DOHH2 (cell line): ENCODE measurements around the gene GATD1.

Experiments
- H3F3A ChIP-seq: fragments of 200-600 bp; sonication (generic), shearing (Covaris generic); 2 replicates; pipeline ENCODE4 v1.6.0; 2016; ENCODE audit warnings: antibody characterized with exemption, mild to moderate bottlenecking; ENCODE audit not compliant: control insufficient read depth, insufficient read depth
- H3K27ac ChIP-seq: fragments of 200-600 bp; sonication (generic); 2 replicates; pipeline ENCODE4 v1.5.1; 2014; ENCODE audit warnings: low read depth, mild to moderate bottlenecking, low read length, moderate library complexity
- H3K27me3 ChIP-seq: fragments of 200-600 bp; sonication (generic); 2 replicates; pipeline ENCODE4 v1.6.1; 2014; ENCODE audit warnings: mild to moderate bottlenecking, low read length, mixed read lengths; ENCODE audit not compliant: control insufficient read depth
- H3K36me3 ChIP-seq: fragments of 200-600 bp; sonication (generic); 2 replicates; pipeline ENCODE4 v1.6.1; 2014; ENCODE audit warnings: mild to moderate bottlenecking, low read length, moderate library complexity, mixed read lengths; ENCODE audit not compliant: control insufficient read depth
- H3K4me1 ChIP-seq: fragments of 200-600 bp; sonication (generic); 2 replicates; pipeline ENCODE4 v1.6.1; 2014; ENCODE audit warnings: mild to moderate bottlenecking, low read length, mixed read lengths; ENCODE audit not compliant: control insufficient read depth
- H3K4me2 ChIP-seq: fragments of 200-600 bp; sonication (generic); 2 replicates; pipeline ENCODE4 v1.6.0; 2014; ENCODE audit warnings: mild to moderate bottlenecking, low read length, moderate library complexity
- H3K4me3 ChIP-seq: fragments of 200-600 bp; sonication (generic); 2 replicates; pipeline ENCODE4 v1.5.1; 2014; ENCODE audit warnings: mild to moderate bottlenecking, low read length, mixed read lengths
- H3K79me2 ChIP-seq: fragments of 200-600 bp; sonication (generic); 2 replicates; pipeline ENCODE4 v1.6.1; 2014; ENCODE audit warnings: mild to moderate bottlenecking, low read length, mixed read lengths; ENCODE audit not compliant: control insufficient read depth
- H3K9me2 ChIP-seq: fragments of 200-600 bp; sonication (generic); replicated peaks from 2 replicates; pipeline ENCODE4 v1.6.1; 2014; ENCODE audit warnings: mild to moderate bottlenecking, low read length, mixed read lengths; ENCODE audit not compliant: control insufficient read depth
- H3K9me3 ChIP-seq: fragments of 200-600 bp; sonication (generic); 2 replicates; pipeline ENCODE4 v1.6.1; 2014; ENCODE audit warnings: antibody characterized with exemption, low read length, mixed read lengths; ENCODE audit not compliant: control insufficient read depth, insufficient read depth
- H4K20me1 ChIP-seq: fragments of 200-600 bp; sonication (generic); 2 replicates; pipeline ENCODE4 v1.6.0; 2014; ENCODE audit warnings: low read depth, mild to moderate bottlenecking, antibody characterized with exemption, low read length, moderate library complexity; ENCODE audit not compliant: control insufficient read depth, insufficient read depth
- EZH2phosphoT487 ChIP-seq: fragments of 200-600 bp; sonication (generic); IDR thresholded peaks from 2 replicates; pipeline ENCODE4 v1.6.1; 2017; ENCODE audit warnings: borderline replicate concordance, mild to moderate bottlenecking, antibody characterized with exemption, low read length, moderate library complexity, mixed read lengths
- TF ChIP-seq, protein P1 (sequence below): fragments of 200-600 bp; sonication (generic); IDR thresholded peaks from one replicate; pipeline ENCODE4 v1.5.1; 2014; ENCODE audit warnings: antibody characterized with exemption, mild to moderate bottlenecking, low read depth, low read length; ENCODE audit not compliant: poor library complexity, severe bottlenecking

The GATD1 gene

DNA sequence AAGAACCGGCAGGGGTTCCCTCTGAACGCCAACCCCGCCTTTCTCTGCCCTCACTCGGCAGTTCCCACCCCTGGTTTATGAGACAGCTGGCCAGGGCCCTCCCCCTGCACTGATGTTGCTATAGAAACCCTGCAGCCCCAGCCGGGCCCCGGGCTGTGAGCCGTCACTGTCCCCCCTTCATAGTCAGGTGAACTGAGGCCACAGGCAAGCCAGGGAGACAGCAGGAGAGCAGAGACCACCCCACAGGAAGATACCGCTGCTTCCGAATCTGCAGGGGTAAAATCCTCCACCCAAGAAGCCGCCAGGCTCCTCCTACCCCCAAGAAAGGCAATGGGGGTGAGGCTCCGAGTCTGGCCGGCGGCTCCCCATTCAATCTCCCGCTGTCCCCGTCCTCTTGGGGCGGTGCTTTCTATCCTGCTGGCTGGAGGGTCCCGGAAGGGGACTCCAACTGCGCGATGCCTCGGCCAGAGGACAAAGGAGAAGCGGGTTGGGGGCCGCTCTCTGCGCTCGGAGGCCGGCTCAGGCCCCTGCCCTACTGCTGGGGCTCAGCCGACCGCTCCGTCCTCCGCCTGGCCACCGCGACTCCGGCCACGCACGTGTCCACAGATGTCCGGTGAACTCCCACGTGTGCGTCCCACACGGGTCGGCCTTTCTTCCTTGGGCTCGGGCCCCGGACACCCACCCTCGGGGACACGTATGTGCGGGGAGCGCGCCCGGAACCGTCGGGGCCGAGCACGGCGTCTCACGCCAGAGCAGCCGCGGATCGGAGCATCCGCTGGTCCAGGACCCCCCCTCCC, 20.2 kb upstream of the GATD1 start:
- Histone ChIP-seq H3K27me3 (no peaks in the 10 kb centered on the region), H4K20me1 (peaks cover 4% of the 10 kb centered on the region; the same call in 1 of the 2 replicates), H3K4me2 (peak overlapping the region; percentile 97), H3K36me3 (peaks cover 48% of the 10 kb centered on the region), H3K79me2 (peaks cover 25% of the 10 kb centered on the region), H3K9me2 (no peaks in the 10 kb centered on the region), H3K4me1 (peaks cover 33% of the 10 kb centered on the region), H3K9me3 (no peaks in the 10 kb centered on the region), H3K4me3 (peak overlapping the region; percentile 93), H3F3A (peaks cover 12% of the 10 kb centered on the region; the same call in 1 of the 2 replicates), H3K27ac (peak overlapping the region; percentile 80)
- TF ChIP-seq EZH2phosphoT487 = no peak
- TF ChIP-seq, protein P1, sequence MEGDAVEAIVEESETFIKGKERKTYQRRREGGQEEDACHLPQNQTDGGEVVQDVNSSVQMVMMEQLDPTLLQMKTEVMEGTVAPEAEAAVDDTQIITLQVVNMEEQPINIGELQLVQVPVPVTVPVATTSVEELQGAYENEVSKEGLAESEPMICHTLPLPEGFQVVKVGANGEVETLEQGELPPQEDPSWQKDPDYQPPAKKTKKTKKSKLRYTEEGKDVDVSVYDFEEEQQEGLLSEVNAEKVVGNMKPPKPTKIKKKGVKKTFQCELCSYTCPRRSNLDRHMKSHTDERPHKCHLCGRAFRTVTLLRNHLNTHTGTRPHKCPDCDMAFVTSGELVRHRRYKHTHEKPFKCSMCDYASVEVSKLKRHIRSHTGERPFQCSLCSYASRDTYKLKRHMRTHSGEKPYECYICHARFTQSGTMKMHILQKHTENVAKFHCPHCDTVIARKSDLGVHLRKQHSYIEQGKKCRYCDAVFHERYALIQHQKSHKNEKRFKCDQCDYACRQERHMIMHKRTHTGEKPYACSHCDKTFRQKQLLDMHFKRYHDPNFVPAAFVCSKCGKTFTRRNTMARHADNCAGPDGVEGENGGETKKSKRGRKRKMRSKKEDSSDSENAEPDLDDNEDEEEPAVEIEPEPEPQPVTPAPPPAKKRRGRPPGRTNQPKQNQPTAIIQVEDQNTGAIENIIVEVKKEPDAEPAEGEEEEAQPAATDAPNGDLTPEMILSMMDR = no peak

DNA sequence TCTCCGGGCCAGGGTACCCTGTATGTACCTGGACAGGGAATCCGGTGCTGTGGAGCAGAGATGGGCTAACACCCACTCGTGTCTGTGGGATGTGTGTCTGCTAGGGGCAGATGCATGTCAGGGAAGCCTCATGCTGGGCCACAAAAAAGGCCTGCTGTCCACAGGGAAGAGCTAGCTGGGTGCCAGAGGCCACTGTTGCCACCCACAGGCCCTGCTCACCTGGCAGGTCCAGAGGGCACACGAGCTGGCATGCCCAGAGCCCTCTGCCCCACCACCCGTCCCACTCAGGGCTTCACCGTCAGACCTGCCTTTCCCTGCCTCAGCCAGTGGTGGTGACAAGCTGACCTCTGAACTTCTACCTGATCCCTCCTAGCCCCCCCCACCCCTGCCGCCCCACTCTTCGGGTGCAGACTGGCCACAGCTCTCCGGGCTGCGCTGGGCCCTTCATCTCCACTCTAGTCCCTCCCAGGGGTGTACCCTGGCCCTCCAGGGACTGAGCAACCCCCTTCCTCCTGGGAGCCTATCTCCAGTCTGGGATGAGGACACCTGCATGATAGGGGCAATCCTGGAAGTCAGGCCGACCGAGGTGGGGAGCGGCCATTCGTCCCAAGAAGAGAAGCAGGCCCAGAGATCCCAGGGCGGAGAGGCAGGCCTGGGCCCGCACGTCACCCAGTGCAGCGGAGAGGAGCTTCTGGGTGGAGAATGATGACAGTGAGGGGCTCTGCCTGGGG, 19.4 kb upstream of the GATD1 start:
- no peaks in the 10 kb centered on the region for H3K27me3 ChIP-seq
- H3K9me2 ChIP-seq = no peaks in the 10 kb centered on the region
- H3K27ac ChIP-seq = peak overlapping the region; percentile 80
- peaks cover 33% of the 10 kb centered on the region for H3K4me1 ChIP-seq
- peaks cover 25% of the 10 kb centered on the region for H3K79me2 ChIP-seq
- no peaks in the 10 kb centered on the region for H3K9me3 ChIP-seq
- peaks cover 4% of the 10 kb centered on the region; the same call in 1 of the 2 replicates for H4K20me1 ChIP-seq
- peak overlapping the region; percentile 93 for H3K4me3 ChIP-seq
- H3F3A ChIP-seq = peaks cover 12% of the 10 kb centered on the region; the same call in 1 of the 2 replicates
- H3K4me2 ChIP-seq = peak overlapping the region; percentile 97
- H3K36me3 ChIP-seq = peaks cover 41% of the 10 kb centered on the region
- TF ChIP-seq, protein P1 = no peak
- TF ChIP-seq EZH2phosphoT487 = no peak

DNA sequence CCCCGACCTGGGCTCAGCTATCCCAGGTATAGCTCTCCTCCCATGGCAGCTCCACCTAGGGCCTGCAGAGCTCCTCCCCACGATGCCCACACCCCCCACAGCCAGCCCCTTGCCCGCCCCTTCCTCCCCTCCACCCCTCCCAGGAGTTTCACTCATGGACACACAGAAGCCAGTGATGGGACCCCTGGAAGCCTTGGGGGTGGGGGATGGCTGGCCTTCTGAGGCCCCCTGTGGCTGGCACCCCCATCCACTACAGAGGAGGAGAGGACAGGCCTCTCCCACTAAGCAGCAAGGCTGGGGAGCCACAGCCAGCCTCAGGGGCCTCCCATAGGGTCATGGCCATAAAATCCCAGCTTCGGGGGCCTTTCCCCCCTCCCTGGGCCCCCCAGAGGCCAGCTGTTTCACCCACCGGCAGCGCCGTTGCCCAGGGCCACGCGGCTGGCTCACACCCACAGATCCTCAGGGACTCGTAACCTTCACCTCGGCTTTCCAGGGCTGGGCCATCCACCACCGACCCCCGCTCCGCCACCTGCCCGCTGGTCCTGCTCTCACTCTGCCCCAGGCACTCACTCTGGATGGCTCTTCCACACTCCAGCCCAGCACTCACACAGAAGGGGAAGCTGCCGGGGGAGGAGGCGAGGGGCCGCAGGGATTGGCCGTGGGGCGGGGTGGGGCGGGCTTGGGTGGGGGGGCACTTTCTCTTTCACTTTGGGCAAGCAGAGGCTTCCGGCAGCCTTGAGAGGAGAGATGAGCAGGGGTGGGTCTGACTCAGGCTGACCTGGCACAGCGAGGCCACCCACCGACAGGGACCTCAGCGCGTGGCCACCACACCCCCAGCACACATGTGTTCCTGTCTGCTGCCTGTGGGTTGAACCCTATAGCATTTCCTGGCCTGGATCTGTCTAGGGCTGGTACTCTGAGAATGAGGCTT, 18.6 kb upstream of the GATD1 start:
- peak overlapping the region; percentile 80 for H3K27ac ChIP-seq
- H3K4me2 ChIP-seq = peak overlapping the region; percentile 97
- peaks cover 4% of the 10 kb centered on the region; the same call in 1 of the 2 replicates for H4K20me1 ChIP-seq
- H3K79me2 ChIP-seq = peaks cover 25% of the 10 kb centered on the region
- peaks cover 12% of the 10 kb centered on the region; the same call in 1 of the 2 replicates for H3F3A ChIP-seq
- no peak for TF ChIP-seq EZH2phosphoT487
- TF ChIP-seq, protein P1 = no peak
- H3K9me2 ChIP-seq = no peaks in the 10 kb centered on the region
- H3K9me3 ChIP-seq = no peaks in the 10 kb centered on the region
- no peaks in the 10 kb centered on the region for H3K27me3 ChIP-seq
- H3K4me1 ChIP-seq = peaks cover 33% of the 10 kb centered on the region
- H3K4me3 ChIP-seq = peak overlapping the region; percentile 93
- peaks cover 34% of the 10 kb centered on the region for H3K36me3 ChIP-seq
